GM12864 (cell line): ENCODE measurements around the gene CLIC5.

ENCODE experiments used
- DNase-seq: peaks from one replicate; pipeline ENCODE4 v3.0.0-alpha.2; 2011; ENCODE audit warnings: low read depth
- H3K4me3 ChIP-seq: 2 replicates; pipeline ENCODE4 v1.5.1; 2011; ENCODE audit warnings: mild to moderate bottlenecking, low read depth, low read length, control low read depth
- CTCF ChIP-seq: IDR thresholded peaks from 2 replicates; pipeline ENCODE4 v1.5.1; 2011; ENCODE audit warnings: low read depth, mild to moderate bottlenecking, moderate library complexity, low read length, control low read depth, inconsistent platforms; ENCODE audit errors: missing control alignments

Gene CLIC5

GRCh38 chr6:46036911-46037310, 21.3 kb upstream of the CLIC5 start:
- H3K4me3 ChIP-seq = no peak overlapping the region
- no peak for DNase-seq
- no peak for TF ChIP-seq CTCF

GRCh38 chr6:46035242-46035641, 19.6 kb upstream of the CLIC5 start:
- no peak for DNase-seq
- no peak overlapping the region for H3K4me3 ChIP-seq
- no peak for TF ChIP-seq CTCF

GRCh38 chr6:46032110-46032998, 16.7 kb upstream of the CLIC5 start:
- no peak for DNase-seq
- TF ChIP-seq CTCF = no peak
- H3K4me3 ChIP-seq = no peak overlapping the region

GRCh38 chr6:46029602-46030001, 13.9 kb upstream of the CLIC5 start:
- TF ChIP-seq CTCF = no peak
- no peak overlapping the region for H3K4me3 ChIP-seq
- DNase-seq = no peak

GRCh38 chr6:46026307-46026706, 10.6 kb upstream of the CLIC5 start:
- no peak for DNase-seq
- H3K4me3 ChIP-seq = no peak overlapping the region
- no peak for TF ChIP-seq CTCF

- H3K4me3 ChIP-seq = no peak overlapping the region
- no peak for TF ChIP-seq CTCF
- DNase-seq = no peak
Measured at GRCh38 chr6:46025573-46025972, 9.9 kb upstream of the CLIC5 start.
